ENCODE measurements around the gene RANBP1. TPM values are rescaled to one million over a fixed set of nuclear protein-coding genes. Genes with fewer than 3 reads are reported as not detected.

RANBP1 gene
- total and polyA plus RNA-seq, 2 of the 13 experiments (the other 11 are each of a cell fraction or from before 2014, with no cell fraction given), result 181 to 492 TPM

GRCh38 chr22:20084547-20085413 is 31.1 kb upstream of the RANBP1 start (continued):
- TF ChIP-seq ARNTL (CRISPR knock-in tag; IDR thresholded peaks at IDR 0.05), result peak; percentile 70; the same call in 1 of the 2 replicates
- TF ChIP-seq ZFP36 (IDR thresholded peaks at IDR 0.05; ENCODE audit: borderline replicate concordance, low read depth, low read length, partially characterized antibody), result no peak
- TF ChIP-seq ARHGAP35 (CRISPR knock-in tag; IDR thresholded peaks at IDR 0.05; ENCODE audit: borderline replicate concordance), result no peak
- no peak for TF ChIP-seq CBX1 (IDR thresholded peaks at IDR 0.05; ENCODE audit: low read depth)
- 0 out of 2 replicates have a peak, but pooled peaks have one; percentile 28 for TF ChIP-seq ESRRA (CRISPR knock-in tag; IDR thresholded peaks at IDR 0.05; ENCODE audit: low read depth)
- no peak for TF ChIP-seq MAFG (CRISPR knock-in tag; IDR thresholded peaks at IDR 0.05)
- TF ChIP-seq, protein P1, sequence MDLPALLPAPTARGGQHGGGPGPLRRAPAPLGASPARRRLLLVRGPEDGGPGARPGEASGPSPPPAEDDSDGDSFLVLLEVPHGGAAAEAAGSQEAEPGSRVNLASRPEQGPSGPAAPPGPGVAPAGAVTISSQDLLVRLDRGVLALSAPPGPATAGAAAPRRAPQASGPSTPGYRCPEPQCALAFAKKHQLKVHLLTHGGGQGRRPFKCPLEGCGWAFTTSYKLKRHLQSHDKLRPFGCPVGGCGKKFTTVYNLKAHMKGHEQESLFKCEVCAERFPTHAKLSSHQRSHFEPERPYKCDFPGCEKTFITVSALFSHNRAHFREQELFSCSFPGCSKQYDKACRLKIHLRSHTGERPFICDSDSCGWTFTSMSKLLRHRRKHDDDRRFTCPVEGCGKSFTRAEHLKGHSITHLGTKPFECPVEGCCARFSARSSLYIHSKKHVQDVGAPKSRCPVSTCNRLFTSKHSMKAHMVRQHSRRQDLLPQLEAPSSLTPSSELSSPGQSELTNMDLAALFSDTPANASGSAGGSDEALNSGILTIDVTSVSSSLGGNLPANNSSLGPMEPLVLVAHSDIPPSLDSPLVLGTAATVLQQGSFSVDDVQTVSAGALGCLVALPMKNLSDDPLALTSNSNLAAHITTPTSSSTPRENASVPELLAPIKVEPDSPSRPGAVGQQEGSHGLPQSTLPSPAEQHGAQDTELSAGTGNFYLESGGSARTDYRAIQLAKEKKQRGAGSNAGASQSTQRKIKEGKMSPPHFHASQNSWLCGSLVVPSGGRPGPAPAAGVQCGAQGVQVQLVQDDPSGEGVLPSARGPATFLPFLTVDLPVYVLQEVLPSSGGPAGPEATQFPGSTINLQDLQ (CRISPR knock-in tag; IDR thresholded peaks at IDR 0.05), result no peak
- no peak for TF ChIP-seq ZBED4 (CRISPR knock-in tag; IDR thresholded peaks at IDR 0.05; ENCODE audit: borderline replicate concordance)
- TF ChIP-seq MXD1 (CRISPR knock-in tag; IDR thresholded peaks at IDR 0.05), result 0 out of 2 replicates have a peak, but pooled peaks have one; percentile 54
- TF ChIP-seq PHF5A (CRISPR knock-in tag; IDR thresholded peaks at IDR 0.05; ENCODE audit: low read depth, unreplicated experiment), result no peak
- TF ChIP-seq ZFY (CRISPR knock-in tag; IDR thresholded peaks at IDR 0.05), result peak; percentile 33; the same call in 1 of the 2 replicates
- TF ChIP-seq TGIF2 (CRISPR knock-in tag; IDR thresholded peaks at IDR 0.05), result no peak
- TF ChIP-seq ZNF883 (CRISPR knock-in tag; IDR thresholded peaks at IDR 0.05; ENCODE audit: not compliant biosample characterization), result no peak
- no peak for TF ChIP-seq MBD4 (IDR thresholded peaks at IDR 0.05; ENCODE audit: borderline replicate concordance, low read length)
- TF ChIP-seq, protein P2, sequence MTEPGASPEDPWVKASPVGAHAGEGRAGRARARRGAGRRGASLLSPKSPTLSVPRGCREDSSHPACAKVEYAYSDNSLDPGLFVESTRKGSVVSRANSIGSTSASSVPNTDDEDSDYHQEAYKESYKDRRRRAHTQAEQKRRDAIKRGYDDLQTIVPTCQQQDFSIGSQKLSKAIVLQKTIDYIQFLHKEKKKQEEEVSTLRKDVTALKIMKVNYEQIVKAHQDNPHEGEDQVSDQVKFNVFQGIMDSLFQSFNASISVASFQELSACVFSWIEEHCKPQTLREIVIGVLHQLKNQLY (CRISPR knock-in tag; IDR thresholded peaks at IDR 0.05), result 0 out of 2 replicates have a peak, but pooled peaks have one; percentile 35
- no peak for TF ChIP-seq ERF (CRISPR knock-in tag; IDR thresholded peaks at IDR 0.05)
- no peak for TF ChIP-seq USF2 (IDR thresholded peaks at IDR 0.05; ENCODE audit: low read depth, low read length)
- no peak for TF ChIP-seq USF2 (CRISPR knock-in tag; IDR thresholded peaks at IDR 0.05; ENCODE audit: borderline replicate concordance)
- TF ChIP-seq THYN1 (CRISPR knock-in tag; IDR thresholded peaks at IDR 0.05; ENCODE audit: borderline replicate concordance, low read depth), result no peak
